GM12878 (cell line): ENCODE measurements around the gene TMEM256.

Source experiments
- ATF3 ChIP-seq: IDR thresholded peaks from 2 replicates; pipeline ENCODE4 v1.6.1; 2011; ENCODE audit warnings: low read depth, mild to moderate bottlenecking, low read length, moderate library complexity, borderline replicate concordance; ENCODE audit errors: extremely low read depth
- CBX3 ChIP-seq: fragments of 200-600 bp; sonication (generic); IDR thresholded peaks from 2 replicates; pipeline ENCODE4 v1.6.1; 2016; ENCODE audit warnings: low read depth, borderline replicate concordance
- CEBPB ChIP-seq, 2 experiments: fragments of 150-350 bp in 1 of 2; IDR thresholded peaks; 2 replicates each; pipeline ENCODE4 v1.6.1; 2012 to 2014; ENCODE audit warnings: low read depth in 2 of 2, low read length in 2 of 2, borderline replicate concordance in 1 of 2, inconsistent platforms in 1 of 2
- CTCF ChIP-seq, 3 experiments: IDR thresholded peaks in 2 of 3; conservative IDR thresholded peaks in 1 of 3; 2 replicates each; pipeline ENCODE4 v1.5.1; 2011; ENCODE audit warnings: low read depth in 3 of 3, low read length in 3 of 3, mild to moderate bottlenecking in 3 of 3, control low read depth in 2 of 3, moderate library complexity in 2 of 3, inconsistent platforms in 1 of 3, mixed read lengths in 1 of 3; ENCODE audit not compliant: control insufficient read depth in 2 of 3, insufficient read depth in 1 of 3; ENCODE audit errors: extremely low read depth in 1 of 3
- FOXM1 ChIP-seq: IDR thresholded peaks from 2 replicates; pipeline ENCODE4 v1.6.1; 2012; ENCODE audit warnings: low read depth, mild to moderate bottlenecking, inconsistent platforms, low read length, moderate library complexity
- HDAC2 ChIP-seq: fragments of 200-600 bp; sonication (generic); IDR thresholded peaks from 2 replicates; pipeline ENCODE4 v1.6.1; 2017
- IRF3 ChIP-seq: fragments of 450-650 bp; IDR thresholded peaks from 2 replicates; pipeline ENCODE4 v1.6.1; 2014; ENCODE audit warnings: mild to moderate bottlenecking
- KDM1A ChIP-seq: fragments of 200-600 bp; sonication (generic); IDR thresholded peaks from 2 replicates; pipeline ENCODE4 v1.6.1; 2016; ENCODE audit warnings: borderline replicate concordance
- REST ChIP-seq: IDR thresholded peaks from 2 replicates; pipeline ENCODE4 v1.6.1; 2012; ENCODE audit warnings: mild to moderate bottlenecking, low read depth, low read length
- RFX5 ChIP-seq: IDR thresholded peaks from 2 replicates; pipeline ENCODE4 v1.6.1; 2011; ENCODE audit warnings: low read depth, low read length, improper control_type of control experiment
- SIX5 ChIP-seq: IDR thresholded peaks from 2 replicates; pipeline ENCODE4 v1.6.1; 2011; ENCODE audit warnings: mild to moderate bottlenecking, low read depth, low read length, moderate library complexity; ENCODE audit not compliant: severe bottlenecking
- YY1 ChIP-seq: IDR thresholded peaks from 2 replicates; pipeline ENCODE4 v1.6.1; 2011; ENCODE audit warnings: low read depth, mild to moderate bottlenecking, low read length

- no peak for TF ChIP-seq CTCF (IDR thresholded peaks at IDR 0.05 in 2 of 3, conservative IDR thresholded peaks at IDR 0.05 in 1 of 3; ENCODE audit: control insufficient read depth in 2 of 3, extremely low read depth in 1 of 3, insufficient read depth in 1 of 3, low read depth in 3 of 3, low read length in 3 of 3)
- TF ChIP-seq KDM1A = no peak
- TF ChIP-seq HDAC2 = no peak
- TF ChIP-seq SIX5 = no peak
- no peak for TF ChIP-seq IRF3
- TF ChIP-seq ATF3 = no peak
- no peak for TF ChIP-seq FOXM1
- no peak for TF ChIP-seq CEBPB (IDR thresholded peaks at IDR 0.05; ENCODE audit: borderline replicate concordance in 1 of 2, low read depth in 2 of 2, low read length in 2 of 2)
- no peak for TF ChIP-seq CBX3
- no peak for TF ChIP-seq REST
- TF ChIP-seq RFX5 = no peak
- no peak for TF ChIP-seq YY1
Measured at GRCh38 chr17:7428557-7428956, 24.7 kb upstream of the TMEM256 start, which contains the start of gene SPEM3.
